ENCODE data around the gene RBM47.

- no peak for TF ChIP-seq CTCF (IDR thresholded peaks at IDR 0.05)
- TF ChIP-seq POLR2A (IDR thresholded peaks at IDR 0.05) = no peak
Observed at GRCh38 chr4:40621592-40622512, 7.8 kb downstream of the RBM47 start.

Measured in vagina (tissue), 2 donors.